ENCODE data around the gene TMEM63B.

Gene TMEM63B

GRCh38 chr6:44199883-44200282 lies 72.5 kb downstream of the TMEM63B start:
- no peak for DNase-seq

- no peak for DNase-seq
These were observed 73.8 kb downstream of the TMEM63B start for GRCh38 chr6:44201200-44201599.

- no peak for DNase-seq
These were observed 74.4 kb downstream of the TMEM63B start for GRCh38 chr6:44201638-44202303.

GRCh38 chr6:44202332-44202971 lies 75.1 kb downstream of the TMEM63B start:
- no peak for DNase-seq

GRCh38 chr6:44202972-44203750 lies 75.8 kb downstream of the TMEM63B start:
- no peak for DNase-seq

GRCh38 chr6:44203955-44204354 lies 76.6 kb downstream of the TMEM63B start:
- no peak for DNase-seq

All from NCI-H187 treated with DMSO at 0.1 percent for 48 hours (cell line).